Keratinocyte (primary cell): Measurements from ENCODE around the gene ELAVL1. TPM values are rescaled to one million over a fixed set of nuclear protein-coding genes. Genes with fewer than 3 reads are reported as not detected.

Experiments
- DNase-seq: peaks from one replicate; pipeline ENCODE4 v3.0.0-alpha.2; 2011; ENCODE audit warnings: low read depth, missing footprints, low spot score
- FAIRE-seq: peaks from 2 replicates; lab custom pipeline; 2011; peaks lifted over from hg19 to GRCh38; lab: Jason Lieb, UNC
- H2AFZ ChIP-seq: 2 replicates; pipeline ENCODE4 v1.6.0; 2012; ENCODE audit warnings: low read length, control low read depth, inconsistent platforms; ENCODE audit not compliant: control insufficient read depth
- H3K27ac ChIP-seq: 2 replicates; pipeline ENCODE4 v1.5.1; 2011; ENCODE audit warnings: low read length; ENCODE audit not compliant: control insufficient read depth, insufficient read depth
- H3K27me3 ChIP-seq: 3 replicates; pipeline ENCODE4 v1.6.0; 2011; ENCODE audit warnings: low read length; ENCODE audit not compliant: control insufficient read depth, insufficient read depth; ENCODE audit errors: extremely low read depth
- H3K36me3 ChIP-seq, 2 experiments: 2 replicates in 1 of 2; 3 replicates in 1 of 2; pipeline ENCODE4 v1.5.1; 2011; ENCODE audit warnings: low read length in 2 of 2, mild to moderate bottlenecking in 1 of 2; ENCODE audit not compliant: control insufficient read depth in 2 of 2, insufficient read depth in 2 of 2; ENCODE audit errors: extremely low read depth in 1 of 2
- H3K4me1 ChIP-seq: 3 replicates; pipeline ENCODE4 v1.5.1; 2011; ENCODE audit warnings: low read length; ENCODE audit not compliant: control insufficient read depth, insufficient read depth; ENCODE audit errors: extremely low read depth
- H3K4me2 ChIP-seq: 3 replicates; pipeline ENCODE4 v1.6.0; 2011; ENCODE audit warnings: low read depth, low read length; ENCODE audit not compliant: control insufficient read depth, insufficient read depth; ENCODE audit errors: extremely low read depth
- H3K4me3 ChIP-seq, 3 experiments: fragments of 200-600 bp in 1 of 3; sonication (generic) in 1 of 3; 2 replicates in 2 of 3; 3 replicates in 1 of 3; pipeline ENCODE4 v1.5.1; 2011 to 2016; ENCODE audit warnings: low read length in 3 of 3, mild to moderate bottlenecking in 3 of 3, control low read depth in 2 of 3, inconsistent platforms in 1 of 3, low read depth in 1 of 3, mixed read lengths in 1 of 3, mixed run types in 1 of 3, moderate library complexity in 1 of 3; ENCODE audit not compliant: control insufficient read depth in 2 of 3, insufficient read depth in 2 of 3; ENCODE audit errors: extremely low read depth in 1 of 3
- H3K79me2 ChIP-seq: 2 replicates; pipeline ENCODE4 v1.6.0; 2012; ENCODE audit warnings: low read length; ENCODE audit not compliant: control insufficient read depth, insufficient read depth
- H3K9ac ChIP-seq: 3 replicates; pipeline ENCODE4 v1.6.0; 2011; ENCODE audit warnings: low read length; ENCODE audit not compliant: control insufficient read depth, insufficient read depth; ENCODE audit errors: extremely low read depth
- H3K9me1 ChIP-seq: 3 replicates; pipeline ENCODE4 v1.6.0; 2011; ENCODE audit warnings: low read length; ENCODE audit not compliant: control insufficient read depth, insufficient read depth; ENCODE audit errors: extremely low read depth
- H3K9me3 ChIP-seq: 2 replicates; pipeline ENCODE4 v1.5.1; 2012; ENCODE audit warnings: low read depth, low read length; ENCODE audit not compliant: control insufficient read depth
- H4K20me1 ChIP-seq: 3 replicates; pipeline ENCODE4 v1.6.0; 2011; ENCODE audit warnings: low read length; ENCODE audit not compliant: control insufficient read depth, insufficient read depth; ENCODE audit errors: extremely low read depth
- EZH2 ChIP-seq: IDR thresholded peaks from one replicate; pipeline ENCODE4 v1.6.1; 2012; ENCODE audit warnings: inconsistent platforms, mild to moderate bottlenecking, low read length, moderate library complexity
- dilution Hi-C: fragments of 300-500 bp; cut with MboI; formaldehyde crosslinking; loops from one replicate; pipeline ENCODE4 v1.7.0; 2020; ENCODE audit warnings: low sequenced_read_pairs; ENCODE audit not compliant: extremely low pct_ligation_motif_present
- polyA plus RNA-seq, 5 experiments: library from polyadenylated mRNA; depleted of rRNA in 3 of 5; stranded (reverse) in 3 of 5; stranded (forward) in 1 of 5; unstranded in 1 of 5; fragments of >200 nt; gene quantifications; 1 replicate in 1 of 5; 2 replicates in 3 of 5; 3 replicates in 1 of 5; pipeline versions ENCODE4 v1.2.1 to v1.2.3, GENCODE V29; 2011 to 2012; ENCODE audit warnings: missing spikeins in 2 of 5, low read depth in 1 of 5, low replicate concordance in 1 of 5
- TF ChIP-seq, protein P1 (sequence below), 3 experiments: IDR thresholded peaks in 1 of 3; conservative IDR thresholded peaks in 1 of 3; optimal IDR thresholded peaks in 1 of 3; 2 replicates in 2 of 3; 3 replicates in 1 of 3; pipeline versions ENCODE3 to v1.5.1; 2011; ENCODE audit warnings: low read length in 3 of 3, mild to moderate bottlenecking in 3 of 3, moderate library complexity in 2 of 3, control low read depth in 1 of 3, inconsistent platforms in 1 of 3; ENCODE audit not compliant: insufficient read depth in 2 of 3; ENCODE audit errors: extremely low read depth in 1 of 3

The ELAVL1 gene
- polyA plus RNA-seq, 1 donor (not counting 4 experiments of a cell fraction or from before 2014, with no cell fraction given): 46.9 TPM

- dilution Hi-C loops: no loop called here
- Histone ChIP-seq H3K9me1 (no peaks in the 10 kb centered on the region), H3K36me3 (no peaks in the 10 kb centered on the region), H3K9me3 (no peaks in the 10 kb centered on the region), H2AFZ (no peak overlapping the region), H3K9ac (no peak overlapping the region), H3K27ac (no peak overlapping the region), H4K20me1 (no peaks in the 10 kb centered on the region), H3K4me1 (no peaks in the 10 kb centered on the region), H3K79me2 (no peaks in the 10 kb centered on the region), H3K4me2 (no peak overlapping the region), H3K4me3 (no peak overlapping the region), H3K27me3 (peaks cover under 1% of the 10 kb centered on the region)
- TF ChIP-seq EZH2: no peak
- TF ChIP-seq, protein P1, sequence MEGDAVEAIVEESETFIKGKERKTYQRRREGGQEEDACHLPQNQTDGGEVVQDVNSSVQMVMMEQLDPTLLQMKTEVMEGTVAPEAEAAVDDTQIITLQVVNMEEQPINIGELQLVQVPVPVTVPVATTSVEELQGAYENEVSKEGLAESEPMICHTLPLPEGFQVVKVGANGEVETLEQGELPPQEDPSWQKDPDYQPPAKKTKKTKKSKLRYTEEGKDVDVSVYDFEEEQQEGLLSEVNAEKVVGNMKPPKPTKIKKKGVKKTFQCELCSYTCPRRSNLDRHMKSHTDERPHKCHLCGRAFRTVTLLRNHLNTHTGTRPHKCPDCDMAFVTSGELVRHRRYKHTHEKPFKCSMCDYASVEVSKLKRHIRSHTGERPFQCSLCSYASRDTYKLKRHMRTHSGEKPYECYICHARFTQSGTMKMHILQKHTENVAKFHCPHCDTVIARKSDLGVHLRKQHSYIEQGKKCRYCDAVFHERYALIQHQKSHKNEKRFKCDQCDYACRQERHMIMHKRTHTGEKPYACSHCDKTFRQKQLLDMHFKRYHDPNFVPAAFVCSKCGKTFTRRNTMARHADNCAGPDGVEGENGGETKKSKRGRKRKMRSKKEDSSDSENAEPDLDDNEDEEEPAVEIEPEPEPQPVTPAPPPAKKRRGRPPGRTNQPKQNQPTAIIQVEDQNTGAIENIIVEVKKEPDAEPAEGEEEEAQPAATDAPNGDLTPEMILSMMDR (optimal IDR thresholded peaks at IDR 0.05 in 1 of 3, IDR thresholded peaks at IDR 0.05 in 1 of 3, conservative IDR thresholded peaks at IDR 0.05 in 1 of 3; ENCODE audit: extremely low read depth in 1 of 3, insufficient read depth in 2 of 3, low read length in 3 of 3): no peak
- DNase-seq (no peak), FAIRE-seq (no peak)
These were observed 25.5 kb upstream of the ELAVL1 start for GRCh38 chr19:8030960-8031359.

GRCh38 chr19:8028951-8029491 is 23.6 kb upstream of the ELAVL1 start:
- no peak overlapping the region for H3K9ac ChIP-seq
- no peaks in the 10 kb centered on the region for H3K4me1 ChIP-seq
- no peak for TF ChIP-seq EZH2
- TF ChIP-seq, protein P1 (optimal IDR thresholded peaks at IDR 0.05 in 1 of 3, IDR thresholded peaks at IDR 0.05 in 1 of 3, conservative IDR thresholded peaks at IDR 0.05 in 1 of 3; ENCODE audit: extremely low read depth in 1 of 3, insufficient read depth in 2 of 3, low read length in 3 of 3): no peak
- H3K9me1 ChIP-seq: no peaks in the 10 kb centered on the region
- DNase-seq: no peak
- no peak overlapping the region for H3K4me3 ChIP-seq
- no peaks in the 10 kb centered on the region for H4K20me1 ChIP-seq
- no peaks in the 10 kb centered on the region for H3K79me2 ChIP-seq
- H3K36me3 ChIP-seq: no peaks in the 10 kb centered on the region
- no peak for FAIRE-seq
- dilution Hi-C loops: no loop called here
- H2AFZ ChIP-seq: no peak overlapping the region
- H3K27ac ChIP-seq: no peak overlapping the region
- no peaks in the 10 kb centered on the region for H3K27me3 ChIP-seq
- no peak overlapping the region for H3K4me2 ChIP-seq
- no peaks in the 10 kb centered on the region for H3K9me3 ChIP-seq
